ENCODE data around the gene CEP170.

CEP170 gene

DNA sequence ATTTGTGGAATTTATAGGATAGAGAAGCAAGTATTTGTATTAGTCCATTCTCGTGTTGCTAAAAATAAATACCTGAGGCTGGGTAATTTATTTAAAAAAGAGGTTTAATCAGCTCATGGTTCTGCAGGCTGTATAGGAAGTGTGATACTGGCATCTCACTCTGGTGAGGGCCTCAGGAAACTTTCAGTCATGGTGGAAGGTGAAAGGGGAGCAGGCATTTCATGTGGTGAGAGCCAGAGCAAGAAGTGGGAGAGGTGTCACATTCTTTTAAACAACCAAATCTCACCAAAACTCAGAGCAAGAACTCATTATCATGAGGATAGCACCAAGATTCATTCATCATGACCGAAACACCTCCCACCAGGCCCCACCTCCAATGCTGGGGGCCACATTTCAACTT is 18.9 kb upstream of the CEP170 start:
- Histone ChIP-seq H3K4me2 (ENCODE audit: low read length) (no peak overlapping the region), H3K9me3 (ENCODE audit: control insufficient read depth, low read length) (no peaks in the 10 kb centered on the region), H3K9ac (no peak overlapping the region), H3K27me3 (ENCODE audit: control insufficient read depth, insufficient read depth, low read length) (no peaks in the 10 kb centered on the region), H3K36me3 (ENCODE audit: control insufficient read depth, insufficient read depth, low read length) (no peaks in the 10 kb centered on the region), H3K27ac (no peak overlapping the region), H2AFZ (no peak overlapping the region), H3K79me2 (no peaks in the 10 kb centered on the region), H3K4me3 (ENCODE audit: low read depth, low read length) (no peak overlapping the region), H3K4me1 (no peaks in the 10 kb centered on the region)
- TF ChIP-seq, protein P1, sequence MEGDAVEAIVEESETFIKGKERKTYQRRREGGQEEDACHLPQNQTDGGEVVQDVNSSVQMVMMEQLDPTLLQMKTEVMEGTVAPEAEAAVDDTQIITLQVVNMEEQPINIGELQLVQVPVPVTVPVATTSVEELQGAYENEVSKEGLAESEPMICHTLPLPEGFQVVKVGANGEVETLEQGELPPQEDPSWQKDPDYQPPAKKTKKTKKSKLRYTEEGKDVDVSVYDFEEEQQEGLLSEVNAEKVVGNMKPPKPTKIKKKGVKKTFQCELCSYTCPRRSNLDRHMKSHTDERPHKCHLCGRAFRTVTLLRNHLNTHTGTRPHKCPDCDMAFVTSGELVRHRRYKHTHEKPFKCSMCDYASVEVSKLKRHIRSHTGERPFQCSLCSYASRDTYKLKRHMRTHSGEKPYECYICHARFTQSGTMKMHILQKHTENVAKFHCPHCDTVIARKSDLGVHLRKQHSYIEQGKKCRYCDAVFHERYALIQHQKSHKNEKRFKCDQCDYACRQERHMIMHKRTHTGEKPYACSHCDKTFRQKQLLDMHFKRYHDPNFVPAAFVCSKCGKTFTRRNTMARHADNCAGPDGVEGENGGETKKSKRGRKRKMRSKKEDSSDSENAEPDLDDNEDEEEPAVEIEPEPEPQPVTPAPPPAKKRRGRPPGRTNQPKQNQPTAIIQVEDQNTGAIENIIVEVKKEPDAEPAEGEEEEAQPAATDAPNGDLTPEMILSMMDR (IDR thresholded peaks at IDR 0.05) = no peak

DNA sequence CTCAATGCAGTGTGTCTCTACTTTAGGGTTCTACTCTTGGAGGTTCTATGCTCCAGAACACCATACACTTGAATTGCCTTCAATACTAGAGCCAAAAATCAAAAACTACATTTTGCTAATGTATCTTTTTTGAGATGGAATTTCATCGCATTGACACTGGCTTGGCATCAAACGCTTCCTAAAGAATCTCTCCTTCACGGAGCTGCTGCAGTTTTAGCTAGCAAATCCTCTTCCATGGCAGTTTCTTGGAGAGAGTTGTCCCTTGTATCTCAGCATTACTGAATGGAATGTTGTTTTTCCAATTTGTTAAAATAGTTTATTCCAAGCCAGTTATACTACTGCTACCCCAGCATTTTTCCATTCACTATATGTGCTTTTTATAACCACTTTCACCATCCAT is 18.4 kb upstream of the CEP170 start:
- Histone ChIP-seq H3K27me3 (ENCODE audit: control insufficient read depth, insufficient read depth, low read length) (no peaks in the 10 kb centered on the region), H3K36me3 (ENCODE audit: control insufficient read depth, insufficient read depth, low read length) (no peaks in the 10 kb centered on the region), H3K4me2 (ENCODE audit: low read length) (no peak overlapping the region), H3K9ac (no peak overlapping the region), H3K79me2 (no peaks in the 10 kb centered on the region), H3K27ac (no peak overlapping the region), H3K4me3 (ENCODE audit: low read depth, low read length) (no peak overlapping the region), H2AFZ (no peak overlapping the region), H3K9me3 (ENCODE audit: control insufficient read depth, low read length) (no peaks in the 10 kb centered on the region), H3K4me1 (no peaks in the 10 kb centered on the region)
- TF ChIP-seq, protein P1 (IDR thresholded peaks at IDR 0.05) = no peak

DNA sequence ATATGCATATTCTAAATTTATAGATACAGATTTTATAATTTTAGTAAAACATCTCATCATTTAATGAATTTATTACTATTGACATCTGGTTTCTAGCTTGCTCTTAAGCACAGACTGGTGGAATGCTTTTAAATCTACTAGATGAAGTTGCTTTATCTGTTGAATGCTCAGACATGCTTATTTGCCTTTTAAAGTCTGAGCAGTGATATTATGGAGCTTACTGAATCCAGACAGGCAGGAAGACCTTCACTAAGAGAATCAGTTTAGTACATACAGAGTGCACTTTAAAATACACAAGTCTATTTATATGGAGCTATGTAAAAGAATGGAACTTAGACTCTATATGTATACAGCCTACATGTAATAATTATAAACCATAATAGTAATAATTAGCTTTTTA is 17.3 kb upstream of the CEP170 start:
- Histone ChIP-seq H3K9me3 (ENCODE audit: control insufficient read depth, low read length) (no peaks in the 10 kb centered on the region), H3K79me2 (no peaks in the 10 kb centered on the region), H3K4me2 (ENCODE audit: low read length) (no peak overlapping the region), H3K9ac (no peak overlapping the region), H3K27me3 (ENCODE audit: control insufficient read depth, insufficient read depth, low read length) (no peaks in the 10 kb centered on the region), H2AFZ (no peak overlapping the region), H3K4me3 (ENCODE audit: low read depth, low read length) (no peak overlapping the region), H3K27ac (no peak overlapping the region), H3K4me1 (no peaks in the 10 kb centered on the region), H3K36me3 (ENCODE audit: control insufficient read depth, insufficient read depth, low read length) (no peaks in the 10 kb centered on the region)
- TF ChIP-seq, protein P1 (IDR thresholded peaks at IDR 0.05) = no peak

DNA sequence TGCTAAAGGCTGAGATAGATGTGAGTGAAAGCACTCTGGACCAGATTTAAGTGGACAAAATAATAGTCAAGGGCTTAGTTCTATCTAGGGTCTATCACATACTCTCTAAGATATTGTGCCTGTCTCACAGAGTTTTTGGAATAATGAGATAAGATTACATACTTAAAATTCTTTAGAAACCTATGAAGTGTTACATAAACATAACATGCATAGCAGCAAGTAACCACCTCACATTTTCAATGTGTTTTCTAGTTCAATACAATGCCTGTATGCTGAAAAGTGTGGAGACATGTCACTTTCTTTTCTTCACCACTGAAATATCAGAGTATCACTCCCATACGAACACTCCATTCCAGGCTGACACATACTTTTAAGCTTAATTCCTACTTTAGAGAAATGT is 16.9 kb upstream of the CEP170 start:
- no peaks in the 10 kb centered on the region for H3K9me3 ChIP-seq (ENCODE audit: control insufficient read depth, low read length)
- H3K36me3 ChIP-seq (ENCODE audit: control insufficient read depth, insufficient read depth, low read length) = no peaks in the 10 kb centered on the region
- no peaks in the 10 kb centered on the region for H3K79me2 ChIP-seq
- TF ChIP-seq, protein P1 (IDR thresholded peaks at IDR 0.05) = no peak
- H3K4me1 ChIP-seq = no peaks in the 10 kb centered on the region
- no peak overlapping the region for H3K9ac ChIP-seq
- H3K4me2 ChIP-seq (ENCODE audit: low read length) = no peak overlapping the region
- H3K4me3 ChIP-seq (ENCODE audit: low read depth, low read length) = no peak overlapping the region
- no peak overlapping the region for H3K27ac ChIP-seq
- H2AFZ ChIP-seq = no peak overlapping the region
- H3K27me3 ChIP-seq (ENCODE audit: control insufficient read depth, insufficient read depth, low read length) = no peaks in the 10 kb centered on the region

DNA sequence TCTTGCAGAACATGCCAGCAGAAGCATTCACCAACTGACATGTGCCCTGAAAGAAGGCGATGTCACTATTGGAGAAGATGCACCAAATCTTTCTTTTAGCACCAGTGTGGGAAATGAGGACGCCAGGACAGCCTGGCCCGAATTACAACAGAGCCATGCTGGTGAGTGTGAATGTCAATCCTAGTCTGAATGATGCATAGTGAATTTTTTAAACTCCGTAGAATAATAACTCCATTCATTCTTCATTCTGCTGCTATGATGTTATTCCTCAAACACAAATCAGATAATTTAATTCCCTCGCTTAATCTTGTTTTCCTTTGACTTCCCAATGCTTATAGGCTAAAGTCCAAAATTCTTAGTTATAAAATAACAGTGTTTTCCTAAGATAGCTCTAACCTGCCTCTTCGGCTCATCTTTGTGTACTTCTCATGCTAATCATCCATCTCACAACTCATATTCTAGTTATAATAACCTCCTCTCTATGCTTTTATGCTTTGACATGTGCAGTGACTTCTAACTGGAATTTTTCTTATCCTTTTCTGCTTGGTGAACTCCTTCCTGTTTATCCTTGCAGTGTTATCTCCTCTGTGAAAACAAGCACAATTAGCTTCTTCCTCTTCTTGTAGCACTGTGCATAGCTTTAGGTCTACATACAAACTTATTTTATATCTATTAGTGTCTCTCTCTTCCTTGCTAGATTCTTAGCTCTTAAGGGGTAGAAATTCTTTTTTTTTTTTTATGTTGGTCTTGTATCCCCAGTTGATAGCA is 15.2 kb upstream of the CEP170 start:
- no peaks in the 10 kb centered on the region for H3K9me3 ChIP-seq (ENCODE audit: control insufficient read depth, low read length)
- no peaks in the 10 kb centered on the region for H3K4me1 ChIP-seq
- H3K79me2 ChIP-seq = no peaks in the 10 kb centered on the region
- no peaks in the 10 kb centered on the region for H3K36me3 ChIP-seq (ENCODE audit: control insufficient read depth, insufficient read depth, low read length)
- no peak overlapping the region for H3K9ac ChIP-seq
- TF ChIP-seq, protein P1 (IDR thresholded peaks at IDR 0.05) = no peak
- no peak overlapping the region for H3K27ac ChIP-seq
- H3K4me2 ChIP-seq (ENCODE audit: low read length) = no peak overlapping the region
- no peak overlapping the region for H2AFZ ChIP-seq
- no peaks in the 10 kb centered on the region for H3K27me3 ChIP-seq (ENCODE audit: control insufficient read depth, insufficient read depth, low read length)
- no peak overlapping the region for H3K4me3 ChIP-seq (ENCODE audit: low read depth, low read length)
